HG03575 (cell line): ENCODE data around the gene RAPGEF6.
"Not testable (repeated sequence)": the region's sequence is repeated elsewhere in the genome, so short reads cannot be mapped to it uniquely, and the experiment has no call there.

Experiments used
- ATAC-seq: cut with Tn5 transposase; IDR thresholded peaks from one replicate; pipeline ENCODE4 v1.9.1; 2021; ENCODE audit not compliant: unreplicated experiment, insufficient number of reproducible peaks, low FRiP score; ENCODE audit errors: extremely low read depth

RAPGEF6 gene

DNA sequence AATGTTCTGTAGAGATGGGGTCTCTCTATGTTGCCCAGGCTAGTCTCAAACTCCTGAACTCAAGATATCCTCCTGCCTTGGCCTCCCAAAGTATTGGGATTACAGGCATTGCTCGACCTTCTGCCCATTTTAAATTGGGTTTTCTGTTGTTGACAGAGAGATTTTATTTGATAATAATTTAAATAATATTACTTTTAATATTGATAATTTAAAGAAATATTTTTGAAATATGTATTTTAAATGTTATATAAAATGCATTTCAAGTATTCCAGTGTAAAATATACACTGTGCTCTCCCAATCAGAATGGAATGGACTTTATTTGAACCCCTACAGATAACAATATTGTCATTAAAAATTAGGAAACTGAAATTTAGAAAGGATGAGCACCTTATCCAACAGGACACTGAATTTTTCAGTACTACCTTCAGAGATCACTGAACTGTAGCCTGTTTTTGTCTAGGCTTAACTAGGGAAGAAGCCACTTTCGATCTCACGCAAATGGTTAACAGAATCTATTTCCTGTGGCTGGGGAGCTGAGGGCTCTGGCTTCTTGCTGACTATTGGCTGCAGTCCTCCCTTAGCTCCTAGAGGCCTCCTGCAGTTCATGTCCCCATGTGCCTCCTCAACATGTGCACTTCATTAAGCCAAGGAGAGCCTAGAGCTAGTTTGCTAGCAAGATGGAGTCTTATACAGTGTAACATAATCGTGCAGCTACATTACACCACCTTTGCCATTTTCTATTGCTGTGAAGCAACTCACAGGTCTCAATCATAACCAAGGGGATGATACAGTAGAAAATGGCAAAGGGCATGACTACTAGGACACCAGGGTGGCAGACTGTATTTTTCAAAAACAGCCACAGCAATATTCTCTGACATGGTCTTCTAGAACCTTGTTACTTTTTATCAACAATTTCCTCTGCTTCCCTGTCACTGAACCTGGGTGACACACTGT is 221.1 kb downstream of the RAPGEF6 start:
- peak; percentile 52 for ATAC-seq

- ATAC-seq: no peak
Measured at GRCh38 chr5:131406975-131407638, 227.9 kb downstream of the RAPGEF6 start.

GRCh38 chr5:131406076-131406475 is 229.0 kb downstream of the RAPGEF6 start:
- ATAC-seq: no peak

- no peak for ATAC-seq
Measured at GRCh38 chr5:131405674-131406073, 229.4 kb downstream of the RAPGEF6 start.

DNA sequence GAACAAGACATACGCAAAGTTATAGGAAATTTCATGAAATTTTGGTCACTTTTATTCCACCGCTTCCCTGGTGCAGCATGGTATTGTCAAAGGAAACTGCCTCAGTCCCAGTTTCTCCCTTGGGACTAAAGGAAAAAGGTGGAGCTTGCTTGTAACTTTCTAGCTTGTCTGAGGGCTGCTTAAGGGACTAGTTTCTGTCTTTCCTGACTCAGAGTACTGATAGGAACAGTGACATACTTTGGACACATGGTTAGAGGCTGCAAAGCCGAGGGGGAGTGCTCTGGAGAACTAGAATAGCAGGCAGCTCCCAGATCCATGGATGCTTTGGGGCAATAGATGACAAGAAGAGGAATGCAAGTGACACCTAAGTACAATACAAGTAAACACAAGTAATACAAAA is 234.4 kb downstream of the RAPGEF6 start:
- ATAC-seq: no peak

DNA sequence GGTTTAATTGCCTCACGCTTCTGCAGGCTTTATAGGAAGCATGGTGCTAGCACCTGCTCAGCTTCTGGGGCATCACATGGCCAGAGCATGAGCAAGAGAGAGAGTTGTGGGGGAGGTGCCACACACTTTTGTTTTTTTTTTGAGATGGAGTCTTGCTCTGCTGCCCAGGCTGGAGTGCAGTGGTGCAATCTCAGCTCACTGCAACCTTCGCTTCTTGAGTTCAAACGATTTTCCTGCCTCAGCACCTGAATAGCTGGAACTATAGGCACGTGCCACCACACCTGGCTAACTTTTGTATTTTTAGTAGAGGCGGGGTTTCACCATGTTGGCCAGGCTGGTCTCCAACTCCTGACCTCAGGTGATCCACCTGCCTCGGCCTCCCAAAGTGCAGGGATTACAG is 236.0 kb downstream of the RAPGEF6 start:
- not testable (repeated sequence) for ATAC-seq

GRCh38 chr5:131396630-131397273 is 238.3 kb downstream of the RAPGEF6 start:
- ATAC-seq: no peak

- ATAC-seq: peak; percentile 86
Measured at GRCh38 chr5:131396015-131396414, 239.0 kb downstream of the RAPGEF6 start.

GRCh38 chr5:131394128-131394527 is 240.9 kb downstream of the RAPGEF6 start:
- peak; percentile 33 for ATAC-seq

- no peak for ATAC-seq
Measured at GRCh38 chr5:131393498-131393968, 241.5 kb downstream of the RAPGEF6 start.

GRCh38 chr5:131392466-131393095 is 242.4 kb downstream of the RAPGEF6 start:
- no peak for ATAC-seq

- no peak for ATAC-seq
Measured at GRCh38 chr5:131389869-131390265, 245.2 kb downstream of the RAPGEF6 start.

- ATAC-seq: no peak
Measured at GRCh38 chr5:131389096-131389868, 245.7 kb downstream of the RAPGEF6 start.

DNA sequence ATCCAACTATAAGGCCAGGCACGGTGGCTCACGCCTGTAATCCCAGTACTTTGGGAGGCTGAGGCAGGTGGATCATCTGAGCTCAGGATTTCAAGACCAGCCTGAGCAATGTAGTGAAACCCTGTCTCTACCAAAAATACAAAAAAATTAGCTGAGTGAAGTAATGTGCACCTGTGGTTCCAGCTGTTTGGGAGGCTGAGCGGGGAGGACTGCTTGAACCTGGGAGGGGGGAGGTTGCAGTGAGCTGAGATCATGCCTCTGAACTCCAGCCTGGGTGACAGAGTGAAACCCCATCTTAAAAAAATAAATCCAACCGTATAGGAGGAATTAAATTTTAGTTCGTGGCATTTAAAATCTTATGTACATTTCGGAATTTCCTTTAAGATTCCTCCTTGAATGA is 247.8 kb downstream of the RAPGEF6 start:
- no peak for ATAC-seq

GRCh38 chr5:131386779-131387178 is 248.2 kb downstream of the RAPGEF6 start:
- ATAC-seq: no peak

DNA sequence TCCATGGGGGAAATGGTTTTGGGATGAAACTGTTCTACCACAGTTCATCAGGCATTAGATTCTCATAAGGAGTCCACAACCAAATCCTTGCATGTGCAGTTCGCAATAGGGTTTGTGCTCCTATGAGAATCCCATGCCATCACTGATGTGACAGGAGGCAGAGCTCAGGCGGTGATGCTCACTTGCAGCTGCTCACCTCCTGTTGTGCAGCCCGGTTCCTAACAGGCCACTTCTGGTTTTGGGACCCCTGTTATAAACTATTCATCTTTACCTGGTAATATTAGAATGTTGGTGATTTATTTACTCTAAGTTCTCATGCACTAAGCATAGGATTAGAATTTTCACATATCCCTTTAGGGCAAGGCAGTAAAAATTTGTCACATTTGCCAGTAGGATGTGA is 248.9 kb downstream of the RAPGEF6 start:
- ATAC-seq: no peak

DNA sequence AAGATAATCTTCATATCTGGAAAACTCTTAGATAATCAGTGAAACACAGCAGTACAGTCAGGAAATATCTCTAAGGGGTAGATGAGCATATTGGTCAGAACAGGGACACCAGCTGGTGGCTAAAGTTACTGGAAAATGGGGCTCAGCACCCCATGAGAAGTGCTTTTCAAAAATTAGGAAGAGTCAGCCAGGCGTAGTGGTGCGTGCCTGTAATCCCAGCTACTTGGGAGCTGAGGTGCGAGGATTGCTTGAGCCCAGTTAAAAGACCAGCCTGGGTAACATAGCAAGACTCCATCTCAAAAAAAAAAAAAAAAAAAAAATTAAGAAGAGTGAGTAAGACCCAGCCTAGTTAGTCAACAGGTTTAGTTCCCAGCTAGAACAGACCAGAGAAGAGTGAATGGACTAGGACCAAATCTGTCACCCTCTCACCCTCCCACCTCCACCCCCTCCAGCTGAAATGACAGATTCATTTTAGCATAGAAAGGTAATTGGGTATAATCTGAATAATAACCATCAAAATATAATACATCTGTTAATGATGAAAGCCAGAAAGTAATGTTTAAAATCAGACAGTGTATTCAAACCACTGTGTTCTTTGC is 250.3 kb downstream of the RAPGEF6 start:
- ATAC-seq: no peak

DNA sequence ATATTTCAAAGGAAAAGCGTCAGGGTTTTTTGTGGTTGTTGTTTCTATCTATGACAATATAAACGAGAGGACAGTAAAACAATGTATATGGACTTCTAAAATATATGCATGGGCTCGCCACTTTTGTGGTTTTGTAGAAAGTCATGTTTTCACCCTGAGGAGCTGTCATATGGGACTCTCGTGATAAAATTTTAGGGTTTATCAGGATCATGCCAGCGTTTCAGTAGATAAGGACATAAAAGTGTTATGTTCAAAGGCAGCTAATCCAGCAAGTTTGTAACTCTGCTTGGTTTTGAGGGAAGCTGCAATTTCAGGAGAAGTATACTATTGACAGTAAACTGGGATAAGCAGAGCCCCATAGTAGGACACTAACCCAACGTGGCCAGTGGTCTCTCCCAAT is 250.9 kb downstream of the RAPGEF6 start:
- no peak for ATAC-seq
